ENCODE results near the gene APBA1. TPM values are rescaled to one million over a fixed set of nuclear protein-coding genes. Genes with fewer than 3 reads are reported as not detected.

The APBA1 gene
- polyA plus RNA-seq, 1 of the 3 experiments (the other 2 are of a cell fraction), result 3.1 TPM

DNA sequence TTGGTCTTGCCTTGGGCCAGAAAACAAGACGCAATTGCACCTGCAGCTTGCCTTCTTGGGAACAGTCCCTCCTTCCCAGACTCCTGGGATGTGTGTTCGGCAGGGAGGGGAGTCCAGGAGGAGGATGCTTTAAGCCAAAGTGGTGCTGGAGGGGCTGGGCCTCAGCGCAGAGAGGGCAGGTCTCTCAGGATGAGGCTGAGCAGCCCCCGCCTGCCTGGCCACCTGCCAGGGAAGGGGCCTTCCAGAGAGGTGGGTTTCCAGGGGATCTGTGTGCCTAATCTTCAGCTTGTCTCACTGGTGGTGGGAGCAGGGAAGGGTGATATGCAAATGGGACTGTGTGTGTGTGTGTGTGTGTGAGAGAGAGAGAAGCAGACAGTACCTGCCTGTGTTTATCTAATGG is 242.0 kb downstream of the APBA1 start:
- Histone ChIP-seq H3K4me3 (ENCODE audit: low read depth in 2 of 2, low read length in 1 of 2) (no peak overlapping the region), H3K4me2 (no peak overlapping the region), H4K20me1 (ENCODE audit: insufficient read depth) (no peaks in the 10 kb centered on the region), H3F3A (replicated peaks; ENCODE audit: insufficient read depth) (peaks cover 4% of the 10 kb centered on the region), H3K27me3 (ENCODE audit: insufficient read depth) (no peaks in the 10 kb centered on the region), H3K9ac (no peak overlapping the region), H3K27ac (ENCODE audit: low read depth in 2 of 2, low read length in 1 of 2) (no peak overlapping the region), H3K36me3 (replicated peaks in 1 of 2; ENCODE audit: control insufficient read depth in 1 of 2, insufficient read depth in 2 of 2, low read length in 1 of 2) (no peaks in the 10 kb centered on the region), H3K9me3 (no peaks in the 10 kb centered on the region), H3K9me2 (no peaks in the 10 kb centered on the region), H3K79me2 (ENCODE audit: insufficient read depth) (no peaks in the 10 kb centered on the region), H2AFZ (ENCODE audit: low read depth) (no peak overlapping the region), H3K4me1 (ENCODE audit: control insufficient read depth in 1 of 2, insufficient read depth in 2 of 2, low read depth in 1 of 2, low read length in 1 of 2) (no peaks in the 10 kb centered on the region)
- ChIA-PET CTCF (interaction anchor here (1.1 kb wide), 1 partner anchor 489 kb away, joined by 3 read pairs; no protein-coding TSS in a partner anchor), POLR2A (no interaction called here)
- WGBS (ENCODE audit: low lambda C conversion rate), result 80% methylated on average over 3 of the region's 4 CpGs
- no peak for DNase-seq
- TF ChIP-seq NRF1 (IDR thresholded peaks at IDR 0.05; ENCODE audit: low read depth, low read length) (no peak), PBX3 (IDR thresholded peaks at IDR 0.05) (no peak)

- Histone ChIP-seq H3K9me3 (no peaks in the 10 kb centered on the region), H3K9me2 (no peaks in the 10 kb centered on the region), H4K20me1 (ENCODE audit: insufficient read depth) (no peaks in the 10 kb centered on the region), H3K4me3 (ENCODE audit: low read depth in 2 of 2, low read length in 1 of 2) (no peak overlapping the region), H3K79me2 (ENCODE audit: insufficient read depth) (no peaks in the 10 kb centered on the region), H3K4me1 (ENCODE audit: control insufficient read depth in 1 of 2, insufficient read depth in 2 of 2, low read depth in 1 of 2, low read length in 1 of 2) (no peaks in the 10 kb centered on the region), H2AFZ (ENCODE audit: low read depth) (no peak overlapping the region), H3K4me2 (no peak overlapping the region), H3K27me3 (ENCODE audit: insufficient read depth) (no peaks in the 10 kb centered on the region), H3F3A (replicated peaks; ENCODE audit: insufficient read depth) (peaks cover 4% of the 10 kb centered on the region), H3K36me3 (replicated peaks in 1 of 2; ENCODE audit: control insufficient read depth in 1 of 2, insufficient read depth in 2 of 2, low read length in 1 of 2) (no peaks in the 10 kb centered on the region), H3K9ac (no peak overlapping the region), H3K27ac (ENCODE audit: low read depth in 2 of 2, low read length in 1 of 2) (no peak overlapping the region)
- ChIA-PET POLR2A (no interaction called here), CTCF (interaction anchor here (1.4 kb wide), 1 partner anchor 121 kb away, joined by 4 read pairs; no protein-coding TSS in a partner anchor)
- TF ChIP-seq CTCF (IDR thresholded peaks at IDR 0.05) (no peak), TAF1 (IDR thresholded peaks at IDR 0.05; ENCODE audit: borderline replicate concordance, low read depth, low read length) (no peak)
- 46% methylated on average over 3 of the region's 6 CpGs for WGBS (ENCODE audit: low lambda C conversion rate)
- DNase-seq, result no peak
Measured at GRCh38 chr9:69429281-69429680, 242.9 kb downstream of the APBA1 start.

GRCh38 chr9:69428017-69428785 is 244.0 kb downstream of the APBA1 start:
- 83% methylated on average over 15 of the region's 15 CpGs for WGBS (ENCODE audit: low lambda C conversion rate)

More at GRCh38 chr9:69428017-69428785, 244.0 kb downstream of the APBA1 start:
- ChIA-PET CTCF (interaction anchor here (1.4 kb wide), 1 partner anchor 122 kb away, joined by 4 read pairs; no protein-coding TSS in a partner anchor), POLR2A (no interaction called here)
- Histone ChIP-seq H3K27me3 (ENCODE audit: insufficient read depth) (no peaks in the 10 kb centered on the region), H3K9ac (no peak overlapping the region), H2AFZ (ENCODE audit: low read depth) (no peak overlapping the region), H3K4me1 (ENCODE audit: control insufficient read depth in 1 of 2, insufficient read depth in 2 of 2, low read depth in 1 of 2, low read length in 1 of 2) (no peaks in the 10 kb centered on the region), H3K79me2 (ENCODE audit: insufficient read depth) (no peaks in the 10 kb centered on the region), H3K9me3 (no peaks in the 10 kb centered on the region), H3K4me3 (ENCODE audit: low read depth in 2 of 2, low read length in 1 of 2) (no peak overlapping the region), H3K9me2 (no peaks in the 10 kb centered on the region), H4K20me1 (ENCODE audit: insufficient read depth) (no peaks in the 10 kb centered on the region), H3F3A (replicated peaks; ENCODE audit: insufficient read depth) (no peaks in the 10 kb centered on the region), H3K4me2 (no peak overlapping the region), H3K27ac (ENCODE audit: low read depth in 2 of 2, low read length in 1 of 2) (no peak overlapping the region), H3K36me3 (replicated peaks in 1 of 2; ENCODE audit: control insufficient read depth in 1 of 2, insufficient read depth in 2 of 2, low read length in 1 of 2) (no peaks in the 10 kb centered on the region)
- no peak for DNase-seq
- no peak for TF ChIP-seq MXI1 (IDR thresholded peaks at IDR 0.05; ENCODE audit: low read depth, low read length)
